Stimulated activated CD8-positive, alpha-beta memory T cell treated with anti-CD3 and anti-CD28 coated beads, Interleukin-12 subunit alpha, Interleukin-12 subunit beta, amount 100 ng/mL, for 4 hours (primary cell): ENCODE data around the gene DSCAM.
"Not testable (repeated sequence)": the region's sequence is repeated elsewhere in the genome, so short reads cannot be mapped to it uniquely, and the experiment has no call there.

ENCODE experiments used
- DNase-seq: peaks from one replicate; pipeline ENCODE4 v3.0.0-alpha.2; 2020; ENCODE audit warnings: low read depth

The DSCAM gene

DNA sequence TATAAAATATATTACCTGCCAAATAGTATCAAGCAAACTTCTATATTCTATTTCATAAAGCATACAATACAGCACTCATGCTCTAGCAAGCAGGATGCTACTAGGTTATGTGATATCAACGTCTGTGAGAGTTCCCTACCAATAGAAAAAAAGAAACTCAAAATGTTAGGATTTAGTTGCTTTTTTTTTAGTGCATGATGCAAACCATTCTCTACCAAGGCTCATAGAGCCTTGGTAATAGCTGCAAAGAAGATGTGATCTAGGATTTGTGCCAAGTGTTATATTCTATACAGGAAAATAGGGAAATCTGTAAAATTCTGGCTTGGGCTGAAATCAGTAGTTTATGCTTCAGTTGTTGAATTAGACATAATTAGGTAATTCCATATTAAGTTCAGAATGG lies 394.4 kb downstream of the DSCAM start:
- DNase-seq, result no peak

GRCh38 chr21:40447016-40447415 lies 399.9 kb downstream of the DSCAM start:
- no peak for DNase-seq

DNA sequence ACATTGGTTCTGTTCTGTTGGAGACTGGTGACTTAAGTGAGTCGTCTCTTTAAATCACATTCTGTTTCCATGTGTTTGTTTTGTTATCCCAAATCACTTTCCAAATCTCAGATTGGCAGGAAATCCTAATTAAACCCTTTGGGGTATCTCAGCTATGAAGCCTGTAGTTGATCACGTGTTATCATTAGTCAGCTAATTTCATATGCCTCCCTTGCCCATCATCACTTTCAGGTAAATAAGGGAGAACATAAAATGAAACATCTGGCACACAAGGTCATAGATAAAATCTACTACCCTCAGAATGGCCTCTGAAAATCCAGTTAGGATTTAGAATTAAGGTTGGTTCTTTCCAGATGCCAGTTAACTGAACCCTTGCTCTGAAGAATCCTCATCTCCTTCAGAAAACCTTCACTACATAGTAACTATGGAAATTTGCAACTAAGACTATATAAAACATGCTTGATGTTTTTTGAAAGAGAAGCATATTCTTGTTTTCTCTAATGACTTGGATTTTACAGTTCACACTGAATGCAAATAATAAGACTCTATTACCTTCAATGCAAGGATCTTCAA lies 401.5 kb downstream of the DSCAM start:
- DNase-seq, result no peak

- not testable (repeated sequence) for DNase-seq
These were observed 407.4 kb downstream of the DSCAM start for GRCh38 chr21:40439581-40439980.

DNA sequence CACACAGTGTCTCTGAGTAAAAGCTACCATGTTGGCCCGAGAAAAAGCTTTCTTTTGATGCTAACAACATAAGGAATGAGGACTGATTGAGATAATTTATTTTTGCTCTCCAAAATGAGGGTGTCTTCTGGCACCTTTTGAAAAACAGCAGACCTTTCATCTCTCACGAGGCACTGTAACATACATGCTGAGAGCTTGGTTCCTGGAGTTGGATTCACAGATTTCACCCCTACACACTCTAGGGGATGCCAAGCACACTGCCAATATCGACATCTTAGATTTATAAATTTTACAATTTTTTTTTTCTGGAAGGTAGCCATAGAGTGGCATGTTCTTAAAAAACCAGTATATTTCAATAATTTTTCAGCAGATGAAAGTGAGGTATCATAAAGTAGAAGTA lies 408.3 kb downstream of the DSCAM start:
- DNase-seq, result no peak

DNA sequence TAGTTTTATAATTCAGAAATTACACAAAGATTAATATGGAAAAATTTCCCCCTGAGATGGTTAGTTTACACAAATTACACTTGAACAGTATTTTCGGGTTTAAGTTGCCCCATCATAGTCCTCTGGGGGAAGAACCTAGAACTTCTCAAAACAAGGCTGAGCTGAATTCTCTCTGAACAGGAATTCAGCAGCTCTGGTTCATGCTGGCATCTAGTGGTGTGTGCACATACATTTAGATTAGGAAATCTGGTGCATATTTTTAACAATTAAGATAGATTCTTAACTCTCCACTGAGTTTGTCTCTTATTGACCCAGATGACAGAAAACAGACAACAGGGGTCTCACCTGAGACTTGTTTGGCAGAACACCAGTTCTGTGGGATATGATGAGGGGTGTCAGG lies 410.7 kb downstream of the DSCAM start:
- no peak for DNase-seq

GRCh38 chr21:40433538-40433937 lies 413.4 kb downstream of the DSCAM start:
- no peak for DNase-seq

- DNase-seq, result no peak
These were observed 421.0 kb downstream of the DSCAM start for GRCh38 chr21:40425981-40426380.

- no peak for DNase-seq
These were observed 423.9 kb downstream of the DSCAM start for GRCh38 chr21:40422896-40423635.

- DNase-seq, result no peak
These were observed 425.8 kb downstream of the DSCAM start for GRCh38 chr21:40421121-40421520.

DNA sequence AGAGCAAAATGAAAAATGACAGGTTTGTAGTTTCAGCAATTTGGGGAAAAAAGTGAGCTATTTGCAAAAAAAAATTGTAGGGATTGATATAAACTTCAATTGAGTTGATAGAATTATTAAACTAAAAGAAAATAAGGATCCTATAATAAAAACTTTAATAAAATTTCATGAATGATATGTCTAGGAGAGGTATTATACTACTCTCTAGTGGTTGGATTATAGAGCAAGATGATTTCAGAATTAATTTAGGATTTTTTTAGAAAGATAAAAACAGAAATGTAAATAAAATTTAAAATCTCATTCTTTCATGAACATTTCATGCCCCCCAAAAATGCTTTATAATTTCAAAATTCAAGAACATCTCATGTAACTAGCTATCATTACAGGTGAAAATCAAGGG lies 430.4 kb downstream of the DSCAM start:
- no peak for DNase-seq

GRCh38 chr21:40408561-40408960 lies 438.4 kb downstream of the DSCAM start:
- no peak for DNase-seq

GRCh38 chr21:40404396-40404800 lies 442.6 kb downstream of the DSCAM start:
- no peak for DNase-seq

- no peak for DNase-seq
These were observed 443.9 kb downstream of the DSCAM start for GRCh38 chr21:40402884-40403582.

DNA sequence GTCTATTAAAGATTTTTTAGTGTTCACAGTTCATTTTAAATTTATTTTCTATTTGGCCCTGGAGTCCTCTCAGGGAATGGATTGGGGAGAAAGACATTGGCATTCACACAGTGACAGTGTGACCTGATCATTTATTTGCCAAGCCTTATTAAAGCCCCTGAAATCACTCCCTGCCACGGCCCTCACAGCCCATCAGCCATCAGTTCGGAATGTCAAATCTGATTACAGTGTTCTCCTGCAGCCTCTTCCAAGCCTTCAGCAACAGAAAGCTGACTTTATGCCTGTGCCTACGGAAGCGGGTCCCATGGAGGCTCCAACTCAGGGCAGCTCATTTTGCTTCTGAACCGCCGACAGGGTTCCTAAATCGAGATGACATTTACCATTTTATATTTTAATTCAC lies 451.2 kb downstream of the DSCAM start:
- no peak for DNase-seq

DNA sequence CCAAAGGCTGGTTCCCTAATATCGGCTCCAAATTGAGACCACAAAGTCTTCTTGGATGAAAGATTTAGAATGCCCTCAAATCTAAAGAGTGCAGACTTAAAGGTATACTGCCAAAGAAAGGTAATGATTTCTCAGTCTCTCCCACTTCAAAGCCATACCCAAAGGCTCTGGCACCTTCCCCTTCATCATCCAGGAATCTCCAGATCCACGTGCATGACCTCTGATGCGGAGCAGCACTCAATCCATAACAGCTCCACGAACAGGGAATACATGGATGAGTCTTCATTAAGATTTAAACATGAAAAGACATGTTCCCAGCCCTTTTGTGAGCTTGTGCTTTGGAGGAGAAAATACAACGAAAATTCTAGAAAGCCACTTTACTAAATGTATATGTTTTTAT lies 453.9 kb downstream of the DSCAM start:
- DNase-seq, result no peak

- no peak for DNase-seq
These were observed 458.9 kb downstream of the DSCAM start for GRCh38 chr21:40388046-40388445.

DNA sequence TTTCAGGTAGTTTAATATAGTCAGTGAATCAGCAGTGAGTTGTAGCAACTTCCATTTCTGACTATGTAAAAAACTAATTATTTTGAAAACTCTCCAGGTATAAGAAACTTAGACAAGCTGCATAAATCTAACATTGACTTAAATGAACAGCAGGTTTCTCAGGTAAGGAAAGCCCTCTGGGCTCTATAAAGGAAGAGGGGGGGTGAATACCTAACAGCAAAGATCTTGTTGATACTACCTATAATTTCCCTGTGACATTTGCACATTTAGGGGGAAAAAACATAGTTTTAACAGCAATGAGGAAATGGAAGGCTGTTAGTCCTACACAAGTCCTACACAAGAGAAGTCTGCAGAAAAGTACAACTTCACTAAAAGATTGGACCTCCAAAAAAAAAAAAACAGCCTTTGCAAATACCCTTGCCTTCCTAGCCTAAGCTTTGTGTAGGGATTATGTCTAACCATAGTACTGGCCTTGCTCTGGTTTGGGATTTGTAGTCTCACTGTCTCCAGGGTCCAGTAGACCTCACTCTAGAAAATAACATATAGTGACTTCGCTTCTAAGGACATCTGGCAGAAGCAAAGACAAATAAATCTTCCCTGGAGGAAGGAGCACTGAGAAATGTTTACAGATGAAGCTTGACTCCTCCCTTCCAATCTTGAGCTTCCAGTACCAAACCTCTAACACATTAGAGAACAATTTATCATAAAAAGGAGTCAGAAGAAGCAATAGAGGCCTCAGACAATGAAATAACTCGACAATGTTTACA lies 459.8 kb downstream of the DSCAM start:
- no peak for DNase-seq

DNA sequence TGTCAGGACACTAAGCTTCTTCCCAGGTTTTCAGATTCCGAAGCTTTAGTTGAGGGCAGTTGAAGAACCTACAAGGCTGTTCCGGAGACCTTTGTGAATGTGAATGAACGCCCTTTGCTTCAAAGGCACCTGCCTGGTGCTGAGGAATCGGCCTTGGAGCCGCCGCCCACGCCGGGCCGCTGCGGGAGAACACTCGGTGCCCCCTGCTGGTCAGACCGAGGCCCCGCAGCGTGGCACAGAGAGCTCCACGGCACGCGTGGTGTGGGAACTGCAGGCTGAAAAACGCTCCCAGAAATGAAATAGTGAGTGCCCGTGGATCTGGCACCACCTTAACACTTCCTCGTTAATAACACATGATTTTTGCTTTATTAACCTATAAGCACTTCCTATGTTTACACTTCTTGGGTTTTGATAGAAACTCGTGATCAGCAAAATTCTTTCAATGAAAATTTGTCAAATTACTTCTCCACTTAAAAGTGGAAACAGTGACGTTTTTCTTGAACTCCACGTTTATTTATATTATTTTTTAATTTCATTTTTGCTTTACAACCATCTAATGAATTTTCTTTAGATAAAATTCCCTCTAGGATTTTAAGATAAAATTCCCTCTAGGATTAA lies 460.6 kb downstream of the DSCAM start:
- DNase-seq, result no peak

GRCh38 chr21:40385883-40386282 lies 461.1 kb downstream of the DSCAM start:
- no peak for DNase-seq

- no peak for DNase-seq
These were observed 463.0 kb downstream of the DSCAM start for GRCh38 chr21:40383951-40384350.

DNA sequence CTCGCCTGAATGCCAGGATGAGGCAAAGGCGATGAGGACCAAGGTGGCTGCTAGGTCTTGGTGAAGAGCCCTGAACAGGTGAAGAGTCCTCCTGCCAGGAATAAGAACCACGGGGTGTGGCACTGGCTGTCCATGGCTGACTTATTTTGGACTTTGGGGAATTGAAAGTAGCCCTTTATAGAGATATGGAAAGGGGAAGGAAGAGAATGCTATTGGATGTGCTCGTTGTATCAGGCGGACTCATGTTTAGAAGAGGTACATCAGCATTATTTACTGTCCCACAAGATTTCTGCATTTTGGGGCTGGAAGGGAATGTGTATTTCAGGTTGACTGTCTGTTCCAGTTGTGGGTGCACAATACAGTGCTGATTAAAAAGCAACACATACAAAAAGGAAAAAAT lies 465.8 kb downstream of the DSCAM start:
- no peak for DNase-seq
